Immature natural killer cell (primary cell): Measurements from ENCODE around the gene AKAP14. TPM values are rescaled to one million over a fixed set of nuclear protein-coding genes. Genes with fewer than 3 reads are reported as not detected.
A peak's percentile ranks its signal among the peaks of the same experiment; 100 is the strongest.
"Not testable (repeated sequence)": the region's sequence is repeated elsewhere in the genome, so short reads cannot be mapped to it uniquely, and the experiment has no call there.

ENCODE experiments used
- DNase-seq, 3 donors: peaks; one replicate each; pipeline ENCODE4 v3.0.0; 2022; ENCODE audit warnings: mixed read lengths in 1 of 3
- H3K27ac Mint-ChIP-seq, 6 donors: one replicate each; pipeline ENCODE4 v1.8.0; 2020; ENCODE audit warnings: mixed read lengths in 6 of 6, mild to moderate bottlenecking in 5 of 6, inconsistent platforms in 4 of 6, moderate library complexity in 3 of 6
- H3K27me3 Mint-ChIP-seq, 3 donors: one replicate each; pipeline ENCODE4 v1.8.0; 2020 to 2021; ENCODE audit warnings: low read depth in 3 of 3, mild to moderate bottlenecking in 3 of 3, mixed read lengths in 3 of 3, moderate library complexity in 3 of 3, inconsistent platforms in 1 of 3
- H3K36me3 Mint-ChIP-seq, 3 donors: one replicate each; pipeline ENCODE4 v1.8.0; 2020; ENCODE audit warnings: mixed read lengths in 3 of 3, inconsistent platforms in 2 of 3, mild to moderate bottlenecking in 2 of 3
- H3K4me1 Mint-ChIP-seq, 2 donors: one replicate each; pipeline ENCODE4 v1.8.0; 2020; ENCODE audit warnings: inconsistent platforms in 2 of 2, mild to moderate bottlenecking in 2 of 2, mixed read lengths in 2 of 2, moderate library complexity in 1 of 2
- H3K4me3 Mint-ChIP-seq, 5 donors: one replicate each; pipeline ENCODE4 v1.8.0; 2020; ENCODE audit warnings: mild to moderate bottlenecking in 5 of 5, mixed read lengths in 5 of 5, inconsistent platforms in 3 of 5, moderate library complexity in 3 of 5
- H3K9me3 Mint-ChIP-seq, 6 donors: one replicate each; pipeline ENCODE4 v1.8.0; 2020; ENCODE audit warnings: mild to moderate bottlenecking in 6 of 6, mixed read lengths in 6 of 6, inconsistent platforms in 4 of 6, moderate library complexity in 3 of 6
- polyA plus RNA-seq, 3 donors: library from polyadenylated mRNA; unstranded; fragments of 300-500 nt; fragmentation: Illumina TruSeq; gene quantifications; one replicate each; pipeline ENCODE4 v1.2.3, GENCODE V29; 2021

AKAP14 gene
- polyA plus RNA-seq, 3 donors from 2014 or later, result not detected

GRCh38 chrX:119943185-119943988 is 47.7 kb downstream of the AKAP14 start, which contains the start of gene NKAP:
TSS of gene NKAP (minus strand) at chrX:119943751. CDS start at chrX:119943605, 146 bp downstream.
- Mint-ChIP-seq H3K36me3 (no peaks in the 10 kb centered on the region), H3K4me1 (peaks cover 17 to 22% of the 10 kb centered on the region in 2 donors), H3K4me3 (peak within 1 kb of the TSS; percentile 87 to 99 (median 90)), H3K9me3 (peaks cover 0 to 1% (median 0%) of the 10 kb centered on the region in 6 donors), H3K27ac (peak within 1 kb of the TSS; percentile 92 to 97 (median 94)), H3K27me3 (peaks cover under 1 to 2% (median 2%) of the 10 kb centered on the region in 3 donors)
- peak; percentile 76 to 82 (median 79) for DNase-seq

- Mint-ChIP-seq H3K9me3 (peaks cover 0 to 1% (median 0%) of the 10 kb centered on the region in 6 donors), H3K36me3 (no peaks in the 10 kb centered on the region), H3K4me1 (peaks cover 17 to 22% of the 10 kb centered on the region in 2 donors), H3K4me3 (no peak overlapping the region), H3K27ac (no peak overlapping the region), H3K27me3 (peaks cover 2 to 4% (median 2%) of the 10 kb centered on the region in 3 donors)
- no peak for DNase-seq
Measured at GRCh38 chrX:119945481-119945880, 49.8 kb downstream of the AKAP14 start.

DNA sequence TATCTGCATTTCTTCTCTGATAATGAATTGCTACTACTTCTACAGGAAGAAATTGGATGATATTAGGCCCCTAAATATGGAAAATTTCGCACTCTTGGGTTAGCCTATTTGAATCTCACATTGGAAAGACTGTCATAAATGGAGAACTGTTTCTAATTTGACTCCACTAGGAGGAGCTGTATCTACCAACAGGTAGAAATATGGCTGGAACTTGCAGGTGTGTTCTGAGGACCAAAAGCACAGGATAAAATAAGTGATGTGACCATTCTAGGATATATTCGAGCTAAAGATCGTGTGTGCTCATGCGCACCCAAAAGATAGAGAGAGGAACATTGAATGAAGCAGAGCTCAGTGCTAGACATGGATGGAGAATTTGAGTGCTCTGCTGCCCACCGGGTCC is 52.7 kb downstream of the AKAP14 start:
- Mint-ChIP-seq H3K4me3 (no peak overlapping the region), H3K9me3 (no peaks in the 10 kb centered on the region)

DNA sequence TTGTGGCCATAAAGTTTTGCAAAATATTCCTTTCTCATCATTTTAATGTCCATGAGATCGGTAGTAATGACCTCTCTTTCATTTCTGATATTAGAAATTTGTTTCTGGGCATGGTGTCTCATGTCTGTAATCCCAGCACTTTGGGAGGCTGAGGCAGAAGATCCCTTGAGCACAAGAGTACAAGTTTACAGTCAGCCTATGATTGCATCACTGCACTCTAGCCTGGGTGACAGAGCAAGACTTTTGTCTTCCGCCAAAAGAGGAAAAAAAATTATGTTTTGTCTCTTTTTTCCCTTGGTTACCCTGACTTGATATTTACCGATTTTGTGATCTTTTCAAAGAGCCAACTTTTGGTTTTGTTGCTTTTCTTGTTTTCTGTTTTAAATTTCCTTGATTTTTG is 58.7 kb downstream of the AKAP14 start:
- H3K27ac Mint-ChIP-seq, result peak overlapping the region in 1 of 6 donors; percentile 36

More for the DNA sequence above, 52.7 kb downstream of the AKAP14 start:
- Mint-ChIP-seq H3K27me3 (peaks cover 2 to 4% (median 2%) of the 10 kb centered on the region in 3 donors), H3K36me3 (no peaks in the 10 kb centered on the region), H3K27ac (no peak overlapping the region), H3K4me1 (peaks cover 0 to 6% of the 10 kb centered on the region in 2 donors)
- DNase-seq, result no peak

DNA sequence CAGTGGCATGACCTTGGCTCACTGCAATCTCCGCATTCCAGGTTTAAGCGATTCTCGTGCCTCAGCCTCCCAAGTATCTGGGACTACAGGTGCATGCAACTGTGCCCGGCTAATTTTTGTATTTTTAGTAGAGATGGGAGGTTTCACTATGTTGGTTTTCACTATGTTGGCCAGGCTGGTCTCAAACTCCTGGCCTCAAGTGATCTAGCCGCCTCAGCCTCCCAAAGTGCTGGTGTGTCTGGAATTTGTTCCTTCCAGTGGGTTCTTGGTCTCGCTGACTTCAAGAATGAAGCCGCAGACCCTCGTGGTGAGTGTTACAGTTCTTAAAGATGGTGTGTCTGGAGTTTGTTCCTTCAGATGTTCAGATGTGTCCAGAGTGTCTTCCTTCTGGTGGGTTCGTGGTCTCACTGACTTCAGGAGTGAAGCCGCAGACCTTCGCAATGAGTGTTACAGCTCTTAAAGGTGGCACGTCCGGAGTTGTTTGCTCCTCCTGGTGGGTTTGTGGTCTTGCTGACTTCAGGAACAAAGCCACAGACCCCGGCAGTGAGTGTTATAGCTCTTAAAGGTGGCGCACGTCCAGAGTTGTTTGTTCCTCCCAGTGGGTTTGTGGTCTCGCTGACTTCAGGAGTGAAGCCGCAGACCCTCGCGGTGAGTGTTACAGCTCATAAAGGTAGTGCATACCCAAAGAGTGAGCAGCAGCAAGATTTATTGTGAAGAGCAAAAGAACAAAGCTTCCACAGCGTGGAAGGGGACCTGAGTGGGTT is 60.3 kb downstream of the AKAP14 start:
- Mint-ChIP-seq H3K4me3 (peak overlapping the region; percentile 33 to 71 (median 61)), H3K4me1 (peaks cover 13 to 18% of the 10 kb centered on the region in 2 donors), H3K27me3 (peaks cover 11 to 17% (median 15%) of the 10 kb centered on the region in 3 donors), H3K27ac (peak overlapping the region; percentile 45 to 91 (median 78))
- DNase-seq, result peak; percentile 77 to 84 (median 81)
- not testable (repeated sequence) for H3K9me3 Mint-ChIP-seq, H3K36me3 Mint-ChIP-seq

More for the DNA sequence above, 58.7 kb downstream of the AKAP14 start:
- peaks cover 11 to 15% (median 13%) of the 10 kb centered on the region in 3 donors for H3K27me3 Mint-ChIP-seq
- DNase-seq, result no peak
- H3K4me3 Mint-ChIP-seq, result no peak overlapping the region
- peaks cover 13 to 18% of the 10 kb centered on the region in 2 donors for H3K4me1 Mint-ChIP-seq
- H3K36me3 Mint-ChIP-seq, result no peaks in the 10 kb centered on the region
- H3K9me3 Mint-ChIP-seq, result peaks cover 0 to 6% (median under 1%) of the 10 kb centered on the region in 6 donors

DNA sequence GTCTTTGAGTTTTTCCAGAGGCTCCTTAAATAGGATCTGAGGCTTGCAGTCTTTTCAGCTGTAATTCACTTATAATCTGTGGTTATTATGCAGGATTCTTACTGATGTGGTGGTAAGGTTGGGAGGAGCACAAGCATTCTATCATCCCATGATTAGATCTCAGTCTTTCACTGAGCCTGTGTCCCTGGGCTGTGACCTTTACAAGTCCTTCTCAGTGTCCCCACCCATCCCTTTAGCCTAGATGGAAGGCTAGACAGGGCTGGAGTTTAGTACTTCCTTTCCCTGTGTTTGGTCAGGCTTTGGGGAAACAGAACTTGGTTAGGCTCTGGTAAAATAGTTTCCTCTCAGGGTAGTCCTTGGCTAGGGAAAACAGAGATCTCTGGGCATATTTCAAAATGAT is 64.9 kb downstream of the AKAP14 start:
- H3K4me1 Mint-ChIP-seq, result peaks cover 11 to 13% of the 10 kb centered on the region in 2 donors
- H3K4me3 Mint-ChIP-seq, result no peak overlapping the region
- H3K36me3 Mint-ChIP-seq, result no peaks in the 10 kb centered on the region
- H3K27me3 Mint-ChIP-seq, result peaks cover 9 to 19% (median 18%) of the 10 kb centered on the region in 3 donors
- no peak overlapping the region for H3K27ac Mint-ChIP-seq
- DNase-seq, result no peak
- peaks cover 0 to 6% (median under 1%) of the 10 kb centered on the region in 6 donors for H3K9me3 Mint-ChIP-seq

GRCh38 chrX:119966837-119967236 is 71.1 kb downstream of the AKAP14 start:
- H3K9me3 Mint-ChIP-seq, H3K27me3 Mint-ChIP-seq: not testable (repeated sequence)

More at GRCh38 chrX:119966837-119967236, 71.1 kb downstream of the AKAP14 start:
- DNase-seq, H3K4me1 Mint-ChIP-seq, H3K27ac Mint-ChIP-seq, H3K4me3 Mint-ChIP-seq, H3K36me3 Mint-ChIP-seq: not testable (repeated sequence)

Other genes starting within 250 kb of the AKAP14 start
- 100 to 1,000 TPM; 104 to 244 (median 139) TPM for gene SEPTIN6, start 202.7 kb upstream of the AKAP14 start, polyA plus RNA-seq
- under 1 TPM in 2 of 3 donors, not detected in 1; 0.33 to 0.69 TPM for gene SOWAHD, start 137.3 kb upstream of the AKAP14 start, polyA plus RNA-seq
- 1,000 to 10,000 TPM; 1,116 to 2,496 (median 1,471) TPM for gene RPL39, start 104.3 kb upstream of the AKAP14 start, polyA plus RNA-seq
- gene UPF3B, start 42.9 kb upstream of the AKAP14 start, polyA plus RNA-seq, result 10 to 100 TPM in 1 of 3 donors, 1 to 10 TPM in 2; 2.2 to 13.9 (median 5.9) TPM
- gene RNF113A, start 24.2 kb upstream of the AKAP14 start, polyA plus RNA-seq, result 10 to 100 TPM; 69.9 to 83.8 (median 72.7) TPM
- 100 to 1,000 TPM; 274 to 448 (median 365) TPM for gene NDUFA1, start 24.1 kb upstream of the AKAP14 start, polyA plus RNA-seq
- 1 to 10 TPM; 1.3 to 4.7 (median 1.8) TPM for gene NKAP, start 47.9 kb downstream of the AKAP14 start, polyA plus RNA-seq
- gene RHOXF2B, start 181.8 kb downstream of the AKAP14 start, polyA plus RNA-seq, result not detected
- gene RHOXF1, start 220.0 kb downstream of the AKAP14 start, polyA plus RNA-seq, result not detected